ENCODE measurements around the gene COL6A1.

DNA sequence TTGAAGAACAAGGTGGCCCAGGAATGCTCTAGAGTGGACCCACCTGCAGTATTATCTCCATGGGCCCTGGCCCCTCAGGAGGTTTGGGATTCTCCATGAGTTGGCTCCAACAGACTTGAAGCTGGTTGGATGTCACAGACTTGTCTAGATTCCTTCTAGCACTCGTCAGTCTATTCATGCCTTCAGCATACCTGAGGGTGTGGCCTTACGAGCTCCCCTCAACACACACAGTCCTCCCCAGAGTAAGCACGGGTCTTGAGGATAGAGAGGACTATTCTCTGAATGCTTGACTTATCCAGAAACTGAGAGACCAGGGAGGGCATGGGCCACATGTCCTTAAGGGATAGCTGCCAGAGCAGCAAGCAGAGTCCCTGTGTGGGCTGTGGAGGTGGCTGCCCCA is 45.9 kb upstream of the COL6A1 start:
- TF ChIP-seq, protein P1, sequence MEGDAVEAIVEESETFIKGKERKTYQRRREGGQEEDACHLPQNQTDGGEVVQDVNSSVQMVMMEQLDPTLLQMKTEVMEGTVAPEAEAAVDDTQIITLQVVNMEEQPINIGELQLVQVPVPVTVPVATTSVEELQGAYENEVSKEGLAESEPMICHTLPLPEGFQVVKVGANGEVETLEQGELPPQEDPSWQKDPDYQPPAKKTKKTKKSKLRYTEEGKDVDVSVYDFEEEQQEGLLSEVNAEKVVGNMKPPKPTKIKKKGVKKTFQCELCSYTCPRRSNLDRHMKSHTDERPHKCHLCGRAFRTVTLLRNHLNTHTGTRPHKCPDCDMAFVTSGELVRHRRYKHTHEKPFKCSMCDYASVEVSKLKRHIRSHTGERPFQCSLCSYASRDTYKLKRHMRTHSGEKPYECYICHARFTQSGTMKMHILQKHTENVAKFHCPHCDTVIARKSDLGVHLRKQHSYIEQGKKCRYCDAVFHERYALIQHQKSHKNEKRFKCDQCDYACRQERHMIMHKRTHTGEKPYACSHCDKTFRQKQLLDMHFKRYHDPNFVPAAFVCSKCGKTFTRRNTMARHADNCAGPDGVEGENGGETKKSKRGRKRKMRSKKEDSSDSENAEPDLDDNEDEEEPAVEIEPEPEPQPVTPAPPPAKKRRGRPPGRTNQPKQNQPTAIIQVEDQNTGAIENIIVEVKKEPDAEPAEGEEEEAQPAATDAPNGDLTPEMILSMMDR (IDR thresholded peaks at IDR 0.05), result no peak
- TF ChIP-seq EZH2 (IDR thresholded peaks at IDR 0.05) (no peak), EZH2phosphoT487 (IDR thresholded peaks at IDR 0.05) (no peak)

All from neural progenitor cell (in vitro differentiated cells).